DMS114 treated with DMSO at 0.1 percent for 48 hours (cell line): Measurements from ENCODE around the gene PLEKHA5.
"Not testable (repeated sequence)": the region's sequence is repeated elsewhere in the genome, so short reads cannot be mapped to it uniquely, and the experiment has no call there.

Experiments used
- DNase-seq: peaks from one replicate; lab custom pipeline; 2025; ENCODE audit not compliant: unreplicated experiment; lab: John Stamatoyannopoulos, UW

Gene PLEKHA5

GRCh38 chr12:19261773-19262172, 132.2 kb downstream of the PLEKHA5 start:
- DNase-seq = no peak

GRCh38 chr12:19263672-19264071, 134.1 kb downstream of the PLEKHA5 start:
- DNase-seq = no peak

- no peak for DNase-seq
Measured at GRCh38 chr12:19273482-19274330, 144.2 kb downstream of the PLEKHA5 start.

GRCh38 chr12:19276767-19277166, 147.2 kb downstream of the PLEKHA5 start:
- no peak for DNase-seq

- DNase-seq = no peak
Measured at GRCh38 chr12:19277711-19278110, 148.2 kb downstream of the PLEKHA5 start.

- DNase-seq = no peak
Measured at GRCh38 chr12:19278407-19278806, 148.9 kb downstream of the PLEKHA5 start.

GRCh38 chr12:19282133-19282699, 152.7 kb downstream of the PLEKHA5 start:
- no peak for DNase-seq

- no peak for DNase-seq
Measured at GRCh38 chr12:19284658-19285057, 155.1 kb downstream of the PLEKHA5 start.

- DNase-seq = no peak
Measured at GRCh38 chr12:19285793-19286448, 156.4 kb downstream of the PLEKHA5 start.

- no peak for DNase-seq
Measured at GRCh38 chr12:19287302-19287701, 157.8 kb downstream of the PLEKHA5 start.

GRCh38 chr12:19288161-19288560, 158.6 kb downstream of the PLEKHA5 start:
- no peak for DNase-seq

- peak; percentile 62 for DNase-seq
Measured at GRCh38 chr12:19288603-19289244, 159.2 kb downstream of the PLEKHA5 start.

GRCh38 chr12:19298836-19299605, 169.5 kb downstream of the PLEKHA5 start:
- no peak for DNase-seq

- DNase-seq = no peak
Measured at GRCh38 chr12:19299765-19300164, 170.2 kb downstream of the PLEKHA5 start.

GRCh38 chr12:19301223-19301622, 171.7 kb downstream of the PLEKHA5 start:
- no peak for DNase-seq

GRCh38 chr12:19301688-19302087, 172.2 kb downstream of the PLEKHA5 start:
- no peak for DNase-seq

GRCh38 chr12:19302100-19302640, 172.6 kb downstream of the PLEKHA5 start:
- DNase-seq = no peak

- DNase-seq = no peak
Measured at GRCh38 chr12:19303496-19303895, 174.0 kb downstream of the PLEKHA5 start.

GRCh38 chr12:19304149-19304750, 174.7 kb downstream of the PLEKHA5 start:
- no peak for DNase-seq

GRCh38 chr12:19305621-19306020, 176.1 kb downstream of the PLEKHA5 start:
- DNase-seq = not testable (repeated sequence)
